ENCODE measurements around the gene AATF. TPM values are rescaled to one million over a fixed set of nuclear protein-coding genes. Genes with fewer than 3 reads are reported as not detected.

Gene AATF
- total RNA-seq, 1 experiment from 2014 or later = 79.9 TPM

DNA sequence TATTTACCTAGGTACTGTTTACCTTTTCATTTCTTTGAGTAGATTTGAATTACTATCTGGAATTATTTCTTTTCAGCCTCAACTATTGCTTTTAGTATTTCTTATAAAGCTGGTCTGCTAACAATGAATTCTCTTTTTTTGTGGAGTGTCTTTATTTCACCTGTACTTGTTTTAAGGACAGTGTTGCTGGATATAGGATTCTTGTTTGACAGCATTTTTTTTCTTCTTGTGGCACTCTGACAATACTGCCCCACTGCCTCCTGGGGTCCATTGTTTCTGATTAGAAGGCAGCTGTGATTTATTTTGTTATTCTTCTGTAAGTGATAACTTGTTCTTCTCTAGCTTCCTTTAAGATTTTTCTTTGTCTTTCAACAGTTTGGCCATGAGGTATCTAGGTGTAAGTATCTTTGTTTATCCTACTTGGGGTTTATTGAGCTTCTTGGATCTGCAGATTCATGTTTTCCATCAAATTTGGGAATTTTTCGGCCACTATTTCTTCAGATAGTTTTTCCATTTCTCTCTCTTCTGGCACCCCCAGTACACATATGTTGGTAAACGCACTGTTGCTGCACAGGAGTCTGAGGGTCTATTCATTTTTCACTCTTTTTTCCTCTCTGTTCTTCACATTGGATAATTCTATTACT, 130.4 kb downstream of the AATF start:
- DNase-seq (ENCODE audit: low spot score) = no peak

DNA sequence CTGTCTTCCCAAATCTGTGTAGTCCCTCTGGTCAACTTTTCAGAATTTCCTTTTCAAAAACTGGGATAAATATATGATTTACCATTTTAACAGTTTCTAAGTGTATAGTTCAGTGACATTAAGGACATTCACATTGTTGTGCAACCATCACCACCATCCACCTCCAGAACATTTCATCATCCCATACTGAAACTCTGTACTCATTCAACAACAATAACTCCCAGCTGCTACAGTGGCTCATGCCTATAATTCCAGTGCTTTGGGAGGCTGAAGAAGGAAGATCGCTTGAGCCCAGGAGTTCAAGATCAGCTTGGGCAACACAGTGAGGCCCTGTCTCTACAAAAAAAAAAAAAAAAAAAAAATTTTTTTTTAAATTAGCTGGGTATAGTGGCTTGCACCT, 131.0 kb downstream of the AATF start:
- DNase-seq (ENCODE audit: low spot score) = no peak

DNA sequence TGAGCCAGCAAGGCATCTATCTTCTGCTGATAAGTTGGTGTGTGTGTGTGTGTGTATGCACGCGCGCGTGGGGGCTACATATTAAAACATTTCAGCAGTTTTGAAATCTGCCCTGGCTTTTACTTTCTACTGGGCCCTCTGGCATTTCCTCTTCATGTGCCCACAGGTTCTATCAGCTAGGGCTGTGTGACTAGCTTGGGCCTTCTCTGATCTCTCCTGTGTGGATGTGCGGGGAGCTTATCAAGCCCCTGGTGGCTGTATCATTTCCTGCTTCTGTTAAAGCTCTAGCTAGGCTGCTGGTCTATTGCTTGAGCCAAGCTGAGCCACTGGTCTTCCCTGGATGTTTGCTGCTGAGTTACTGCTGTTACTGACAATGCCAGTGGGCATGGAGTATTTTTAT, 132.5 kb downstream of the AATF start:
- DNase-seq (ENCODE audit: low spot score) = no peak

DNA sequence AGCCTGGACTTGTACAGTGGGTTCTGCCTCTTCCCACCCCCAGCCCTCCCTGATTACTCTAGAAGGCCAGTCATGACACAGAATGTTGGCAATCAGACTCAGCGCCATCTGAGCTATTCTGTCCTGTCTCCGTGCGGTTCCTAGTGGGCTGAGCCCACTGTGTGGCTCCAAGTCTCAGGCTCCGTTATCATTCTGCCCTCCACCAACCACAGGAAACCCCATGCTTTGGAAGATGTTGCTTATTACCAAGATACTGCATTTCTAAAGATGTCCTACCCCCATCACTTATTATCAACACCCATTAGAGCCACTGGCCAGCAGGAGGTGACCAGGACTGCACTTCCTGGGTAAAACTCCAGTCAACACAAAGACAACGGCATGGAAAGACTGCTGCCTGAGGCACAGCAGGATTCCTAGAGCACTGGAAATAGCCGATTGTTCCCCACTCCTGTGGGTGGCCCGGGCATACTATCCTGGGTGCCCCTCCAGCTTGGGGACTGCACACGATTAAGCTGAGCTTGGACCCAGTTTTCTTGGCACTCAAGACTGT, 133.6 kb downstream of the AATF start:
- no peak for DNase-seq (ENCODE audit: low spot score)

DNA sequence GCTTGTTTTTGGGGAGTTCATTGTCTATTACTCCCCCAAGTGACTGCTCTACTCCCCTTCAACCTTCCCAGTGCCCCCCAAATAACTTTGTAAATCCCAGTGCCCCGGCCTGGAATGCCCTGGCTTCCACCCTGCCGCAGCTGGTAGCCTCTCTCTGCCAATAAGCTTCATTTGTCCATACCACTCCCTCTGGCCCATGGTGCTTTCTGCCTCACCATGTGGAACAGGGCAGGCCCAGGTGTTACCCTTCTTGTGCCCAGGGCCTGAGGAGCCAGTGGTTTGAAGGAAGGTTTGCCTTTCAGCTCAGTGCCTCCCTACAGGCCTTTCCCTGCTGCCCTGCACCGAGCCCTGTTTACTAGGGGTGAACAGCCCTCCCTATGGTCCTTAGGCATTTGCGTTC, 134.2 kb downstream of the AATF start:
- DNase-seq (ENCODE audit: low spot score) = no peak

DNA sequence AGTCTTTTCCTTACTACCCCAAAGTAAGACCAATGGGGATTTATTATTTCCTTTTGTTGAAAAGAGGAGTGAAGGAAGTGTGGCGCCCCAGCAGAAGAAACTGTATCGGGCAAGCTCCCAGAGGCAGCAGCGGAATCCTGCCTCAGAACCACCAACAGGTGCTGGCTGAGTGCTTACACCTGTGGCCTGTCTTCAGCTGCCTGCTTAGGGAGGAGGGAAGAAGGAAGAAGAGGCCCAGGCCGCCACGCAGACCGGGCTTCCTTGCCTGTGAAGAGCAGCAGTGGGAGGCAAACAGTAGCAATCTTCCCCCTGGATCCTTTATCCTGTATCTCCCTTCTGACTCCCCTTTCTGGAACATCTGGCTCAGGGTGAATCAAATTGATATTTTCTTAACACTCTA, 134.7 kb downstream of the AATF start:
- no peak for DNase-seq (ENCODE audit: low spot score)

DNA sequence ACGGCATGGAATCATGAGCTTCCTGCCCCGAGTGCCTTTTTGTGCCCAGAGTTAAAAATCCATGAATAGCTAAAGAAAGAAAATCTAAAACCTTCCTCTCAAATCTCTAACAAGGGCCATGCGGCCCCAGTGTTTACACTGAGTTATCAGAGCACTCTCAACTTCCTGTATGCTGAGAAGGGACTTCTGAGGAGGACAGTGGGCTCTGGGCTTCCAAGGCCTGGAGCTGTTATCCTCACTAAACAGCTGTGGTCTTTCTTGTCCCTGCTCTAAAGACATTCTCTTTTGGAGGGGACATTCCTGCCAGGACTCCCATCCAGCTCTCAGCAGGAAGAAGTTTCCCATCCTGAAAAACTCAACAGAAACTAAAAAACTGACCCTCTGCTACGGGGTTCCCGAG, 135.6 kb downstream of the AATF start:
- DNase-seq (ENCODE audit: low spot score) = no peak

DNA sequence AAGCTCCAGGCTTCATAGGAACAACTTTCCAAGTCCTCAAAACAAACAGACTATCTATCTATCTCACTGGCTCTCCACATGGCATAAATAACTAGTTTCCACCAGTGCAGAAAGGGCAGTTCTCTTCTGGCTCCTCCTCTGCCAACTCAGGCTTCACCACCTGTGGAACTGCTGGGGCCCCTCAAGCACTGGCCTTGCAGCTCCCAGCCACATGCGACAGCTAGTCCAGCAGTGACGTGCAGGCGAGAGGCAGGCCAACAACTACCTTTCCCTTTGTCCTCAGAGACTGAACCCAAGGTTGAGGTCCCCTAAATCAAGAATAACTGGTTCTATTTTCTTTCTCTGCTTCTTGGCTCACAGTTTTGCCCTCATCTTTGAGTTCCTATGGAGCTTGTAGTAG, 137.6 kb downstream of the AATF start:
- DNase-seq (ENCODE audit: low spot score) = no peak

DNA sequence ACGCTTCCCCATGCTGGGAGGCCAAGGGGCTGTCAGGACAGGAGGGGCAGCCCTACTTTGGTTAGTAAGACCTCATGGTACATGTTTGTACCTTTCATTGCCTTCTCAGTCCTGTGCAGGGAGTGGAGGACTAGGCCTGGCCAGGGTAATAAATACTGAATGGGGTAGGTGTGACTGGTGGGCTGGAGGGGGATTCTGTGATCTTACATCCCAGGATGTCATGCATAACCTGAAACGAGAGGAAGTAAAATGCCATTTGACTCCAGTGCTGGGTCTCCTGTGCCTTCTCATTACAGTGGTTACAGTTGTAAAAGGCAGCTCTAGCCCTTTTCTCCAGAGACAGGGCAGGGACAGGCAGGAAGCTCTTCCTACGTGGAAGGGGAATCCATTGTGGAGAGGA, 138.2 kb downstream of the AATF start:
- no peak for DNase-seq (ENCODE audit: low spot score)

DNA sequence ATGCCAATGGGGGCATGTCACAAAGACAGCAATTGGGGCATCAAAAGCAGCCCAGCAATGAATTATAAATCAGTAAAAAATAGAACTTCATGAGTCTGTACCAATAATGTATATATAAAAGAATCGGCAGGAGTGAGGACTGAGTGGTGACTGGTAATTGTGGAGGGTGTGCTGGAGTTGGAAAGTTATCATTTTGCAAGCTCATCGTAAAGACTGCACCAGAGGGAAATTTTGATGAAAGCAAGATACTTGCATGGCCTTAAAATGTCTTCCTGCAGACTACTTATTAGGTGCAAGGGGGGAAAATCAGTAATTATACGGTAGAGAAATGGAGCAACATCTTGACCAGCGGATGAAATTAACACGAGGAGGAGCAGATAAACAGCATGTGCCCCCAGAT, 138.9 kb downstream of the AATF start:
- no peak for DNase-seq (ENCODE audit: low spot score)

DNA sequence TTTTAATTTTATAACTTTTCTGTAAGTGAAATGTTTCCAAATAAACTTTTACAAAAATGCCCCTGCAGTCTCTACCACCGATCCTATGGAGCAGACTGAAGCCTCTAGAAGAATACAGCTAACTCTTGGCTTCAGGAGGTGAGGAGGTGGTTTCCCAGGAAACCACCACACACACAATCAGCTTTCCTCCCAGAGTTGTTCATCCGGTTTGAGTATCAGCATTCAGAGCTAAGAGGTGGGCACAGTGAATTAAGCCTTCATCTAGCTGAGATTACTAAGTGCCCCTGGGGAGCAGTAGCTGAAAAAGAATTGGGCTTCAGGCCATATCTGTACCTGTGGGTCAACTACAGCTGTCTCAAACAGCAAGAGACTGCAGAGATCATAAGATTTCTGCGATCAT, 139.7 kb downstream of the AATF start:
- DNase-seq (ENCODE audit: low spot score) = no peak

DNA sequence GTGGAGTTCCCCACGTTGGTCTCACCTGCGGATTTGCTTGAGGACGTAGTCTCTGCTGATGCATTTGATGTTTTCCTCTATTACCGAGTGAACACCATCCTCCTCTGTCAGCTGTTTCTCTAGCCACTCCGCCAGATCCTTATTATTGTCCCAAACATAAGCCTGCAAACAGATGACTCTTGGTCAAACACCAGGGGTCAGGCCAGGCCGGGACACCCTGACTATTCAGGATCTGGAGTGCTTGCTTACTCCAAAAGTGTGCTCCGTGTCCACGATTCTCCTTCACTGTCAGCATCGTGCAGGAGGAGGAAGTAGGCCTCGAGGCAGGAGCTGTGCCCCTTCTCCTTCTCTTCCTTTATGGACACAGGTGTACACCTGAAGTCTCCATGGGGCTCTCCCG, 140.2 kb downstream of the AATF start:
- DNase-seq (ENCODE audit: low spot score) = no peak

DNA sequence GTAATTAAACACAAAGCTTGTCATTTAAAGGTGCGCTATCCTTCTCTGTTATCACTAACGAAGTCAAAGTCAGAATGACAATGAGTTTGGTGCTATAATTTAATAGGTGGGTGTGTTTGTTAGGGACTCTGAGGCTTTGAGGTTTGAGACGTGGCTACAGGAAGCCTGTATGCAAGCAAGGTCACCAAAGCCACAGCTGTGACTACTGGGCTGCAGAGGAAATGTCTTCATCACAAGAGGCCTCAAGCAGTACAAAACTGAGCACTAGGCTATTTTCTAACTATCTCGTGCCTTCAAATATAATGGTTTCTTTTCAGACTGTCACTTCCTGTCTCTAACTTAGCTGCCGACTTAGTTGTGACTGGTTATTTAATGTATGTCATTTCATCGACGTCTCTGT, 141.2 kb downstream of the AATF start:
- no peak for DNase-seq (ENCODE audit: low spot score)

DNA sequence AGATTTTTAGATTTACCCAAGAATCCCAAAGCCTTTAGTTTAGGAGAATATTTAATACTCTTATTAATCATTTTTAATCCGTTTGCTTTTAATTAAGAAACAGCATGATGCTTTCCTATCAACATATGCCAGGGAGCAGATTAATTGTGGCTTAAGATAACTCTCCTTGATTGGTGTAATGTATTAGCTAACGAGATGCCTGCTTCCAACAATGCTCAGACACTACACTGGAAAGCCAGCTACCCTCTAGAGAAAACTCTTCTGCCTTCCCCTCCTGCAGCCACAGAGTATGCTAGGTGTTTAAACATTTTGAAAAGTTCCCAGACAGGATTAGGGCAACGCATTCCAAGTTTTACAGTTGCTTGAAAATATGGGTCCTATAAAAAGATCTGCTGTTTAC, 142.2 kb downstream of the AATF start:
- DNase-seq (ENCODE audit: low spot score) = no peak

DNA sequence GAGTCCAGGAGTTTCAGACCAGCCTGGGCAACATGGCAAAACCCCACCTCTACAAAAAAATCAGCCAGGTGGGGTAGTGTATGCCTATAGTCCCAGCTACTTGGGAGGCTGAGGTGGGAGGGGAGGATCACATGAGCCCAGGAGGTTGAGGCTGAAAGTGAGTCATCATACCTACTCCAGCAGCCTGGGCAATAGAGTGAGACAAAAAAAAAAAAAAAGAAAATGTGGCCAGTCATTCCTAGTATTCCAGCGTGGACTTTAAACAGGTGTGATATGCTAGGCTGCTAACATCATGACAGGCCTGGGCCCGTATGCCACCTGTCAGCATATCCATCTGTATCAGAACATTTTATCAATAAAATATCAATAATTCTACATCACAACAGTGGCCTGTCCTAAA, 143.3 kb downstream of the AATF start:
- peak; percentile 47 for DNase-seq (ENCODE audit: low spot score)

DNA sequence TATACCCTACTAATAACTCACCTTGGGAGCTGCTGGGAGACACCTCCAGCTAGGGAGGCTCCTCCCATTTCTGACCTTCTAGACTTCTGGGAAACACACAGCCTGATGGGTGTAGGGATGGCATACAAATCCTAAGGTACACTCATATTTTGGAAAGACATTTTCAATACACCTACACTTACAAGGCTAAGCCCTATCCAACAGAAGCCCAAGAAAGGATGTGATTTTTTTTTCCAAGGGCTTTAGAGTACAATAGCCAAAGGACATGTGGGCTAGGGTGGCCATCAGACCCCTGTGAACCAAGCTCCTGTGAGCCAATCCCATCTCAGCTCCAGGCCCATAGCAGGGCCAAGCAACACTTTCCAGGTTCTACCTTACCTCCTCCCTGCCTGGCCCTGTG, 143.9 kb downstream of the AATF start:
- no peak for DNase-seq (ENCODE audit: low spot score)

DNA sequence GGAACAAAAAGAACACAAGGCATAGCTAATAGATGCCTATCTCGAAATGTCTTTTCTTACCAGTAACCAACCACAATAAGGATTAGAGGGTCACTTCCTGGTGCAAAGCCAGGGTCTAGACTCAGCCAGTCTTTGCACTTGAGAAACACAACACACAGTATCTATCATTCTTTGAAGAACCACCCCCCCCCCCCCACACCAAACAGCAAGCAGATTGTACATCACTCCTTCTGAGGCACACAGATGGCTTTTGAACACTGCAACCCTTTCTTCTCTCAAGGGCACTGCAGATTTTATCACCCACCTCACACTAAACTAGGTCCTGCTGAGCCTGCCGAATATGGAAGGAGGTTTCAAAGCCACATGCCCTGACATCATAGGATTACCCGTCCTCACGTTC, 145.6 kb downstream of the AATF start:
- DNase-seq (ENCODE audit: low spot score) = no peak

DNA sequence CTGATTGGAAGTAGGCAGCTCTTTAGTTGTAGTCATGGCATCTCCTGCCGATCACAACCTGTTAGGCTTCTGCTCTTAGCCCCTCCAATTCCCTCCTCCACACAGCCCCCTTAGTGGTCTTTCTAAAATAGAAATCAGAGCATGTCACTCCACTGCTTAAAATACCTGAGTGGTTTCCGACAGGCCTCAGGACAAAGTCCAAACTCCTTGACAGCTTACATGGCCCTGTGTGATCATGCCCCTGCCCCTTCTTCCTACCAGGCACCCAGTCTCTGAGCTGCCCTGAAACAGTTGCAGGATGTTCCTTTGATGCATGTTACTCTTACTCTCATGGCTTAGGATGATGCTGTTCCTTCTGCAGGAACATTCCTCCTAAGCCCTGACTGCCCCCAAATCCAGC, 147.3 kb downstream of the AATF start:
- DNase-seq (ENCODE audit: low spot score) = no peak

DNA sequence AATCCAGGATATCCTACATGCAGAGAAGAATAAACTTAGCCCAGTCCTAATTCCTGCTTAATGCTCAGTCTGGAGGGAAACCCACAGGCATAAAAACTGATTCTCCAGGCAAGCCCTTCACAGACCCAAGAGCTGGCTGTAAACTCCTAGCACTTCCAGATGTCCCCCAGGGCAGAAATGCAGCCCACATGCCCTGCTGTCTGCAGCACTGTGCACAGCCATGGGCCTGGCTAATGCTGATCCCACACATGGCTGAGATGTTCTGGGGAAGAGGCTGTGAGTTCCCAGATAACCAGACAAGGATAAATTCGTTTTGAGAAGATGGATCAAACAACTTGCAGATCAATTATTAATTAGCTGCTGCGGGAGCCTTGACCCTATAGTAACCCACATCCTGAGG, 148.4 kb downstream of the AATF start:
- DNase-seq (ENCODE audit: low spot score) = no peak

DNA sequence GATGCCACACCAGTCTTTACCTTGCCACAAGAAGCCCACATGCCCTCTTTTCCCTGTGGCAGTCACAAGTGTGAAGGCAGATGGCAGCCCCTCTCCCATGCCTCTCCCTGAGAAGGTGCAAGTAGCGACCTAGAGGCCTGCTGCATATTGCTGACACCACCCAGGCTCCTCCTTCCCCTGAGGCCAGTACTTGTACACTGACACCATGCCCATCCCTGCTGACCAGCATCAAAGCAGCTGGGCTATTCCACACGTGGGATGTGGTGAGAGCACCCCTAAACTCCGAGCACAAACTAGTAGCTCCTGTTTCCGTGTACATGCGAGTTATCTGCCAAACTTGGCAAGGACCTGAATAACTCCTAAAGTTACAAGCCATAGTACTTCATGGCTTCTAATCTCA, 149.4 kb downstream of the AATF start:
- DNase-seq (ENCODE audit: low spot score) = no peak

DNA sequence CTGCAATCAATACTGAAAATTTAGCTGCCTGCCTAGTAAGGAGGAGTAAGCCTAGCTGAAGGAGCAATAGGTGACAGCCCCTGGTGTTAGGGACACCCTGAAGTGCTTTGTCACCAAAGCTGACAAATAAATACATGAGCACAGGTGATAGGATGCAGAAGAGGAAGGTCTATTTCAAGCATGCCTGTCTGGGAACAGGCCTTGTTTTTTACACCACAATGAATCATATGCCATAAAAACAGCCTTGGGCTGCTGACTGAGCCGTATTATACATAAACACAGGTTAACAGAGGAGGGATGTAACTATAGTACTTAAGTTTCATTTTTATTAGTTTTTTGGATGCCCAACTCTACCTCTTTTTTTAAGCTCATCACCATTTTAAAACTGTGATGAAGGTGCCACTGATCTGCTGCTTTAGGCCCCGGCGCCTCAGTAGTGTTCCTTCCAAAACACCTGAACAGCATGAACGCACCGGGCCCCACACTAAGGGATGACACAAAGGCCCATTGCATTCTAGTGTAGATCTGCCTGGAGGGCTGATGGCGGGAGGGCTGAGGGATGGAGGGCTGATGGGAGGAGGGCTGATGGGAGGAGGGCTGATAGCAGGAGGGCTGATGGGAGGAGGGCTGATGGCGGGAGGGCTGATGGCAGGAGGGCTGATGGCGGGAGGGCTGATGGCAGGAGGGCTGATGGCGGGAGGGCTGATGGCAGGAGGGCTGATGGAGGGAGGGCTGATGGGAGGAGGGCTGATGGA, 150.3 kb downstream of the AATF start:
- no peak for DNase-seq (ENCODE audit: low spot score)

DNA sequence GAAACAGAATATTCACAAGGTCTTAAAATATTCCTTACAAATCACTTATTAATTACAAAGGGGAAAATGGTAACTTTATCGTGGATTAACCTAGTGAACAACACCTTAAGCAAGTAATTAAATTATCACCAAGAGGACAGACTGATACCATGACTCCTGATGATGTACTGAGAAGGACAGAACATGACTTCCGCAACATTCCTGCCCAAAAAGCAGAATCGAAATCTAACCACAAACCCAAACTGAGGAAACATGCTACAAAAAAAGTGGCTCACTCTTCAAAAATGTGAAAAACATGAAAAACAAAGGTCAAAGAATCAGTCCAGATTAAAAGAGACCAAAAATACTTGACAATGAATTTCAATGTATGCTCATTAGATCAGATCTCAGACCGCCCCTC, 151.5 kb downstream of the AATF start:
- DNase-seq (ENCODE audit: low spot score) = no peak

DNA sequence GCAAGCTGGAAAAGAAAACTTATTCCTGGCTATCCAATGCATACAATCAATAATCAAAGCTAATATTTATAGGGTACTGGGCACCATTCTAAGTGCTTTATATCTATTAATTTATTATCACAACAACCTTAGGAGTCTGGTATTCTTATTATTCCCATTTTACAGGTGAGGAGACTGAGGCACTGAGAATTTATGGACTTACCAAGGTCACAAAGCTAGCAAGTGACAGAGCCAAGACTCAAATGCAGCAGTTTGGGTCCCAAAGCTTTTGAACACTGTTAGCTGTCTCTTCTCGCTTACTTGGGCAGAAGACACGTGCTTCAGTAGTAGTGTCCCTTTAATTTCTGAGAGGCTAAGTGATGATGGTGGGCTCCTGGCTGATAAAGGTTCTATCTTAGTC, 152.6 kb downstream of the AATF start:
- DNase-seq (ENCODE audit: low spot score) = no peak

DNA sequence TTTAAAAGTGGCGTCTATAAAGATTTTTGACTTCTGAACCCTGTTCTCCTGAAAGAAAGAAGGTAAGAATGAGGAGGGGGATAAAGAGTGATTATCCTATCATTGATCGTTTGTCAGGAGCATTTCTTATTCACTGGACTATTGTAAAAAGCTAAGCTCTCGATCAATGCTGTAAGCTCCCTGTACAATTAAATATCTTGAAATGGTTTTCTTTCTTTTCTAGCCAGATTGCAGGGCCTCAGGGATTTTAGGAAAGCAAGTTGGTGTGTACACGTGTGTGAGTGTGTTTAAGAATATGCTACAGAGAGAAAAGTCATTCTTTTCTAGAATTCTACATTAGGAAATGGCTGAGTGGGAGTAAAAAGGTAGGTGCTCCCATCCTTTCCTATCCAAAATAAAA, 154.5 kb downstream of the AATF start:
- no peak for DNase-seq (ENCODE audit: low spot score)
